DMS114 treated with DMSO at 0.1 percent for 48 hours (cell line): ENCODE data around the gene FCHO1.

Experiments
- DNase-seq: peaks from one replicate; lab custom pipeline; 2025; ENCODE audit not compliant: unreplicated experiment; lab: John Stamatoyannopoulos, UW

The FCHO1 gene

GRCh38 chr19:17751103-17751911, at the start of gene FCHO1:
Gene FCHO1, plus strand, starts transcription at chr19:17751477. Its CDS starts 3,688 bp downstream, at chr19:17755165.
- no peak for DNase-seq

GRCh38 chr19:17703824-17704463, 47.3 kb upstream of the FCHO1 start:
- DNase-seq = no peak

- no peak for DNase-seq
Observed at GRCh38 chr19:17706750-17707181, 44.5 kb upstream of the FCHO1 start.

- no peak for DNase-seq
Observed at GRCh38 chr19:17711851-17712250, 39.4 kb upstream of the FCHO1 start.

- DNase-seq = no peak
Observed at GRCh38 chr19:17716309-17716929, 34.9 kb upstream of the FCHO1 start.

GRCh38 chr19:17718550-17718946, 32.7 kb upstream of the FCHO1 start:
- no peak for DNase-seq

GRCh38 chr19:17718947-17719711, 32.1 kb upstream of the FCHO1 start, which contains the start of gene MAP1S:
Gene MAP1S, plus strand, starts transcription at chr19:17719480. Its CDS starts 23 bp downstream, at chr19:17719503.
- DNase-seq = peak; percentile 67

GRCh38 chr19:17719730-17720400, 31.4 kb upstream of the FCHO1 start:
- no peak for DNase-seq

- DNase-seq = no peak
Observed at GRCh38 chr19:17720440-17720839, 30.8 kb upstream of the FCHO1 start.

GRCh38 chr19:17721111-17721628, 30.1 kb upstream of the FCHO1 start:
- DNase-seq = no peak

- DNase-seq = no peak
Observed at GRCh38 chr19:17721821-17722220, 29.5 kb upstream of the FCHO1 start.

GRCh38 chr19:17722655-17723240, 28.5 kb upstream of the FCHO1 start:
- DNase-seq = no peak

- DNase-seq = no peak
Observed at GRCh38 chr19:17724655-17725054, 26.6 kb upstream of the FCHO1 start.

GRCh38 chr19:17725422-17726078, 25.7 kb upstream of the FCHO1 start:
- DNase-seq = no peak

- no peak for DNase-seq
Observed at GRCh38 chr19:17726136-17726741, 25.0 kb upstream of the FCHO1 start.

GRCh38 chr19:17726964-17727773, 24.1 kb upstream of the FCHO1 start:
- no peak for DNase-seq

GRCh38 chr19:17727843-17728242, 23.4 kb upstream of the FCHO1 start:
- DNase-seq = no peak

GRCh38 chr19:17733127-17733526, 18.1 kb upstream of the FCHO1 start:
- no peak for DNase-seq
